GM23338 (cell line): Measurements from ENCODE around the gene TRIM71. TPM values are rescaled to one million over a fixed set of nuclear protein-coding genes. Genes with fewer than 3 reads are reported as not detected.
"Not testable (repeated sequence)": the region's sequence is repeated elsewhere in the genome, so short reads cannot be mapped to it uniquely, and the experiment has no call there.

Source experiments
- ATAC-seq: fragments of 200-7000 bp; cut with Tn5 transposase; 3 replicates; pipeline ENCODE4 v1.9.1; 2020
- DNase-seq: peaks from one replicate; pipeline ENCODE4 v3.0.0-alpha.2; 2015; ENCODE audit warnings: low spot score
- H2AFZ ChIP-seq: fragments of 200-600 bp; sonication (generic); 2 replicates; pipeline ENCODE4 v1.8.0; 2016; ENCODE audit warnings: antibody characterized with exemption, mild to moderate bottlenecking, moderate library complexity
- H3F3A ChIP-seq: fragments of 200-600 bp; sonication (generic); replicated peaks from 2 replicates; pipeline ENCODE4 v1.8.0; 2017; ENCODE audit warnings: antibody characterized with exemption, mixed run types, low read depth
- H3K27ac ChIP-seq: fragments of 200-600 bp; sonication (generic); 2 replicates; pipeline ENCODE4 v1.6.1; 2016; ENCODE audit warnings: low read depth
- H3K27me3 ChIP-seq: fragments of 200-600 bp; sonication (generic); 2 replicates; pipeline ENCODE4 v1.8.0; 2016; ENCODE audit warnings: mild to moderate bottlenecking, mixed run types, moderate library complexity; ENCODE audit not compliant: insufficient read depth
- H3K36me3 ChIP-seq: fragments of 200-600 bp; sonication (generic); 2 replicates; pipeline ENCODE4 v1.8.0; 2016; ENCODE audit warnings: mild to moderate bottlenecking; ENCODE audit not compliant: insufficient read depth
- H3K4me1 ChIP-seq: fragments of 200-600 bp; sonication (generic); 2 replicates; pipeline ENCODE4 v1.8.0; 2016; ENCODE audit warnings: mild to moderate bottlenecking, moderate library complexity; ENCODE audit not compliant: insufficient read depth
- H3K4me2 ChIP-seq: fragments of 200-600 bp; sonication (generic); 2 replicates; pipeline ENCODE4 v1.7.1; 2017; ENCODE audit warnings: mixed run types
- H3K4me3 ChIP-seq: fragments of 200-600 bp; sonication (generic); 2 replicates; pipeline ENCODE4 v1.6.1; 2016; ENCODE audit warnings: mixed run types
- H3K79me2 ChIP-seq: fragments of 200-600 bp; sonication (generic); replicated peaks from 2 replicates; pipeline ENCODE4 v1.8.0; 2017; ENCODE audit warnings: mild to moderate bottlenecking; ENCODE audit not compliant: insufficient read depth
- H3K9me2 ChIP-seq: fragments of 200-600 bp; sonication (generic); 2 replicates; pipeline ENCODE4 v1.8.0; 2017; ENCODE audit not compliant: insufficient read depth
- H4K20me1 ChIP-seq: fragments of 200-600 bp; sonication (generic); replicated peaks from 2 replicates; pipeline ENCODE4 v1.8.0; 2017; ENCODE audit warnings: mild to moderate bottlenecking; ENCODE audit not compliant: insufficient read depth
- H3K27ac Mint-ChIP-seq: 2 replicates; pipeline ENCODE4 v1.8.0; 2020; ENCODE audit warnings: inconsistent platforms, mild to moderate bottlenecking, moderate library complexity, mixed read lengths
- H3K27me3 Mint-ChIP-seq: 3 replicates; pipeline ENCODE4 v1.8.0; 2022; ENCODE audit warnings: low read depth, mild to moderate bottlenecking, moderate library complexity, mixed read lengths, inconsistent platforms; ENCODE audit not compliant: insufficient read depth, poor library complexity
- H3K36me3 Mint-ChIP-seq: 3 replicates; pipeline ENCODE4 v1.8.0; 2021; ENCODE audit warnings: low read depth, mild to moderate bottlenecking, inconsistent platforms, moderate library complexity, mixed read lengths
- H3K4me1 Mint-ChIP-seq: 3 replicates; pipeline ENCODE4 v1.8.0; 2020; ENCODE audit warnings: mild to moderate bottlenecking, inconsistent platforms, mixed read lengths
- H3K4me3 Mint-ChIP-seq: 3 replicates; pipeline ENCODE4 v1.8.0; 2021; ENCODE audit warnings: moderate library complexity, mild to moderate bottlenecking, inconsistent platforms, mixed read lengths
- H3K9me3 Mint-ChIP-seq: 3 replicates; pipeline ENCODE4 v1.8.0; 2020; ENCODE audit warnings: moderate library complexity, mild to moderate bottlenecking, inconsistent platforms, mixed read lengths
- CREB1 ChIP-seq: fragments of 250-450 bp; sonication (Bioruptor Pico); IDR thresholded peaks from 2 replicates; pipeline ENCODE4 v1.5.0; 2020; ENCODE audit warnings: low read depth, mild to moderate bottlenecking, moderate library complexity
- JUNB ChIP-seq: IDR thresholded peaks from one replicate; pipeline ENCODE4 v1.6.1; 2016; ENCODE audit warnings: antibody characterized with exemption; ENCODE audit not compliant: unreplicated experiment
- REST ChIP-seq: IDR thresholded peaks from one replicate; pipeline ENCODE4 v1.6.1; 2018; ENCODE audit warnings: antibody characterized with exemption; ENCODE audit not compliant: unreplicated experiment
- ZNF114 ChIP-seq: fragments of 250-450 bp; sonication (Bioruptor Pico); IDR thresholded peaks from 2 replicates; pipeline ENCODE4 v1.5.0; 2020; ENCODE audit warnings: mild to moderate bottlenecking, moderate library complexity
- ZNF462 ChIP-seq: fragments of 250-450 bp; sonication (Bioruptor Pico); IDR thresholded peaks from 2 replicates; pipeline ENCODE4 v1.5.0; 2020; ENCODE audit warnings: mild to moderate bottlenecking, moderate library complexity
- polyA plus RNA-seq: library from polyadenylated mRNA; unstranded; fragments of >200 nt; fragmentation: Nextera tagmentation; extraction: Ambion mirVana; gene quantifications from 2 replicates; pipeline ENCODE4 v1.2.1, GENCODE V29; 2016
- total RNA-seq: library from RNA; depleted of rRNA; stranded (reverse); fragments of >200 nt; shearing (Covaris generic); gene quantifications from 2 replicates; pipeline ENCODE4 v1.2.3, GENCODE V29; 2014
- TF ChIP-seq, protein P1 (sequence below), 2 experiments: fragments of 200-600 bp in 1 of 2; sonication (generic) in 1 of 2; conservative IDR thresholded peaks; 2 replicates each; pipeline versions ENCODE4 v1.5.1 to v1.6.1; 2016 to 2017; ENCODE audit warnings: antibody characterized with exemption in 2 of 2, low read depth in 2 of 2, mild to moderate bottlenecking in 2 of 2, moderate library complexity in 1 of 2

The TRIM71 gene
- total and polyA plus RNA-seq, 2 experiments from 2014 or later: 71.5 to 346 TPM

- TF ChIP-seq, protein P1, sequence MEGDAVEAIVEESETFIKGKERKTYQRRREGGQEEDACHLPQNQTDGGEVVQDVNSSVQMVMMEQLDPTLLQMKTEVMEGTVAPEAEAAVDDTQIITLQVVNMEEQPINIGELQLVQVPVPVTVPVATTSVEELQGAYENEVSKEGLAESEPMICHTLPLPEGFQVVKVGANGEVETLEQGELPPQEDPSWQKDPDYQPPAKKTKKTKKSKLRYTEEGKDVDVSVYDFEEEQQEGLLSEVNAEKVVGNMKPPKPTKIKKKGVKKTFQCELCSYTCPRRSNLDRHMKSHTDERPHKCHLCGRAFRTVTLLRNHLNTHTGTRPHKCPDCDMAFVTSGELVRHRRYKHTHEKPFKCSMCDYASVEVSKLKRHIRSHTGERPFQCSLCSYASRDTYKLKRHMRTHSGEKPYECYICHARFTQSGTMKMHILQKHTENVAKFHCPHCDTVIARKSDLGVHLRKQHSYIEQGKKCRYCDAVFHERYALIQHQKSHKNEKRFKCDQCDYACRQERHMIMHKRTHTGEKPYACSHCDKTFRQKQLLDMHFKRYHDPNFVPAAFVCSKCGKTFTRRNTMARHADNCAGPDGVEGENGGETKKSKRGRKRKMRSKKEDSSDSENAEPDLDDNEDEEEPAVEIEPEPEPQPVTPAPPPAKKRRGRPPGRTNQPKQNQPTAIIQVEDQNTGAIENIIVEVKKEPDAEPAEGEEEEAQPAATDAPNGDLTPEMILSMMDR (conservative IDR thresholded peaks at IDR 0.05; ENCODE audit: low read depth in 2 of 2): peak; percentile 32 to 34
- no peak for TF ChIP-seq JUNB
These were observed 127.3 kb downstream of the TRIM71 start (continued) for GRCh38 chr3:32945136-32945535.

- not testable (repeated sequence) for H3K4me2 ChIP-seq, H3K4me3 ChIP-seq, H3F3A ChIP-seq, DNase-seq, H3K27ac ChIP-seq, H3K4me1 ChIP-seq, H3K36me3 Mint-ChIP-seq, H3K9me3 Mint-ChIP-seq, H3K27me3 ChIP-seq, H3K4me3 Mint-ChIP-seq, H3K36me3 ChIP-seq, H3K79me2 ChIP-seq, ATAC-seq, H4K20me1 ChIP-seq, H3K27me3 Mint-ChIP-seq, H3K27ac Mint-ChIP-seq, H3K9me2 ChIP-seq, H3K4me1 Mint-ChIP-seq, H2AFZ ChIP-seq
These were observed 127.8 kb downstream of the TRIM71 start for GRCh38 chr3:32945598-32945997.

GRCh38 chr3:32946973-32947788 lies 129.4 kb downstream of the TRIM71 start:
- no peak overlapping the region for H3K27ac Mint-ChIP-seq
- no peaks in the 10 kb centered on the region for H3K4me1 ChIP-seq
- DNase-seq: no peak
- H3K27ac ChIP-seq: no peak overlapping the region
- H3K79me2 ChIP-seq: no peaks in the 10 kb centered on the region
- H3F3A ChIP-seq: peaks cover 6% of the 10 kb centered on the region
- H2AFZ ChIP-seq: no peak overlapping the region
- no peaks in the 10 kb centered on the region; the same call in 1 of the 2 replicates for H4K20me1 ChIP-seq
- TF ChIP-seq ZNF462: no peak
- TF ChIP-seq REST: no peak
- no peak for TF ChIP-seq CREB1 (CRISPR knock-in tag)
- no peak for TF ChIP-seq ZNF114 (CRISPR knock-in tag)
- no peaks in the 10 kb centered on the region for H3K4me1 Mint-ChIP-seq
- H3K4me3 Mint-ChIP-seq: no peak overlapping the region
- no peaks in the 10 kb centered on the region for H3K27me3 Mint-ChIP-seq
- H3K4me2 ChIP-seq: no peak overlapping the region
- H3K36me3 ChIP-seq: no peaks in the 10 kb centered on the region
- no peak overlapping the region for H3K4me3 ChIP-seq
- no peaks in the 10 kb centered on the region for H3K9me3 Mint-ChIP-seq
- no peaks in the 10 kb centered on the region for H3K36me3 Mint-ChIP-seq
- no peaks in the 10 kb centered on the region for H3K27me3 ChIP-seq
- peak; percentile 27; the same call in 2 of the 3 replicates for ATAC-seq
- no peaks in the 10 kb centered on the region for H3K9me2 ChIP-seq
